NCI-H1417 treated with DMSO at 0.1 percent for 48 hours (cell line): ENCODE measurements around the gene ZNF117.
A peak's percentile ranks its signal among the peaks of the same experiment; 100 is the strongest.
"Not testable (repeated sequence)": the region's sequence is repeated elsewhere in the genome, so short reads cannot be mapped to it uniquely, and the experiment has no call there.

Experiments used
- DNase-seq: peaks from one replicate; lab custom pipeline; 2025; lab: John Stamatoyannopoulos, UW

ZNF117 gene

GRCh38 chr7:64990936-64991335 lies at the start of gene ZNF117:
Gene ZNF117, minus strand, starts transcription at chr7:64991036.
- DNase-seq: no peak

- not testable (repeated sequence) for DNase-seq
Observed at GRCh38 chr7:65038767-65039166, 47.9 kb upstream of the ZNF117 start.

GRCh38 chr7:65037740-65038688 lies 47.2 kb upstream of the ZNF117 start:
- DNase-seq: peak; percentile 34

- DNase-seq: not testable (repeated sequence)
Observed at GRCh38 chr7:65036526-65036925, 45.7 kb upstream of the ZNF117 start.

- not testable (repeated sequence) for DNase-seq
Observed at GRCh38 chr7:65035469-65035868, 44.6 kb upstream of the ZNF117 start.

- DNase-seq: not testable (repeated sequence)
Observed at GRCh38 chr7:65034120-65034782, 43.4 kb upstream of the ZNF117 start.

GRCh38 chr7:65033391-65033790 lies 42.6 kb upstream of the ZNF117 start:
- DNase-seq: not testable (repeated sequence)

- DNase-seq: not testable (repeated sequence)
Observed at GRCh38 chr7:65025023-65025422, 34.2 kb upstream of the ZNF117 start.

- DNase-seq: not testable (repeated sequence)
Observed at GRCh38 chr7:65020978-65021377, 30.1 kb upstream of the ZNF117 start.

GRCh38 chr7:65009881-65010280 lies 19.0 kb upstream of the ZNF117 start:
- not testable (repeated sequence) for DNase-seq

- not testable (repeated sequence) for DNase-seq
Observed at GRCh38 chr7:65009394-65009793, 18.6 kb upstream of the ZNF117 start.

- DNase-seq: not testable (repeated sequence)
Observed at GRCh38 chr7:65007036-65007435, 16.2 kb upstream of the ZNF117 start.

- DNase-seq: peak; percentile 87
Observed at GRCh38 chr7:65006094-65006992, 15.5 kb upstream of the ZNF117 start, which contains the start of gene ERV3-1. Gene ERV3-1, minus strand, starts transcription at chr7:65006687. Its CDS starts 13,661 bp downstream, at chr7:64993026.

GRCh38 chr7:65004575-65004974 lies 13.7 kb upstream of the ZNF117 start:
- no peak for DNase-seq

- no peak for DNase-seq
Observed at GRCh38 chr7:65002972-65003585, 12.2 kb upstream of the ZNF117 start.

GRCh38 chr7:65001291-65001814 lies 10.5 kb upstream of the ZNF117 start:
- DNase-seq: no peak

- no peak for DNase-seq
Observed at GRCh38 chr7:64999165-65000004, 8.5 kb upstream of the ZNF117 start.

GRCh38 chr7:64998865-64999164 lies 8.0 kb upstream of the ZNF117 start:
- DNase-seq: no peak

- no peak for DNase-seq
Observed at GRCh38 chr7:64997927-64998391, 7.1 kb upstream of the ZNF117 start.
